Activated CD4-positive, alpha-beta memory T cell treated with anti-CD3 and anti-CD28 coated beads, Interleukin-2, amount 10 ng/mL, durations not matched to agents 7 days and 5 days (primary cell): ENCODE measurements around the gene IL5RA. TPM values are rescaled to one million over a fixed set of nuclear protein-coding genes. Genes with fewer than 3 reads are reported as not detected.

Experiments
- CTCF ChIA-PET: fragments of 350-600 bp; sonication (Branson Sonifier 250); formaldehyde crosslinking; loops from one replicate; lab custom pipeline; 2021; ENCODE audit warnings: antibody characterized with exemption, inconsistent platforms; lab: Charles Lee
- POLR2A ChIA-PET: fragments of 350-600 bp; sonication (Branson Sonifier 250); formaldehyde crosslinking; loops from one replicate; lab custom pipeline; 2021; ENCODE audit warnings: antibody characterized with exemption; lab: Charles Lee
- DNase-seq: peaks from one replicate; pipeline ENCODE4 v3.0.0-alpha.2; 2020
- H3K27ac Mint-ChIP-seq: one replicate; pipeline ENCODE4 v1.8.0; 2021; ENCODE audit warnings: mild to moderate bottlenecking, mixed read lengths
- H3K27me3 Mint-ChIP-seq: one replicate; pipeline ENCODE4 v1.8.0; 2021; ENCODE audit warnings: mixed read lengths
- H3K36me3 Mint-ChIP-seq: one replicate; pipeline ENCODE4 v1.8.0; 2021; ENCODE audit warnings: low read depth, mixed read lengths
- H3K4me1 Mint-ChIP-seq: one replicate; pipeline ENCODE4 v1.8.0; 2021; ENCODE audit warnings: mixed read lengths
- H3K4me3 Mint-ChIP-seq: one replicate; pipeline ENCODE4 v1.8.0; 2021; ENCODE audit warnings: mild to moderate bottlenecking, mixed read lengths
- H3K9me3 Mint-ChIP-seq: one replicate; pipeline ENCODE4 v1.8.0; 2021; ENCODE audit warnings: mixed read lengths
- total RNA-seq, 2 experiments: library from RNA; stranded (reverse); gene quantifications; one replicate each; pipeline ENCODE4 v1.2.3, GENCODE V29; 2021

IL5RA gene
- total RNA-seq, 2 experiments from 2014 or later: not detected

- CTCF ChIA-PET: no interaction called here
- Mint-ChIP-seq H3K27ac (no peak overlapping the region), H3K9me3 (no peaks in the 10 kb centered on the region), H3K27me3 (peaks cover 5% of the 10 kb centered on the region), H3K4me3 (no peak overlapping the region), H3K4me1 (peaks cover 9% of the 10 kb centered on the region), H3K36me3 (no peaks in the 10 kb centered on the region)
- DNase-seq: no peak
- POLR2A ChIA-PET: no interaction called here
These were observed 4.9 kb downstream of the IL5RA start for GRCh38 chr3:3105246-3105645.

- no peaks in the 10 kb centered on the region for H3K9me3 Mint-ChIP-seq
- peaks cover 5% of the 10 kb centered on the region for H3K27me3 Mint-ChIP-seq
- H3K4me3 Mint-ChIP-seq: no peak overlapping the region
- H3K27ac Mint-ChIP-seq: no peak overlapping the region
- ChIA-PET CTCF (no interaction called here), POLR2A (no interaction called here)
- no peak for DNase-seq
- H3K36me3 Mint-ChIP-seq: no peaks in the 10 kb centered on the region
- H3K4me1 Mint-ChIP-seq: no peaks in the 10 kb centered on the region
These were observed 7.4 kb downstream of the IL5RA start for GRCh38 chr3:3102751-3103150.

DNA sequence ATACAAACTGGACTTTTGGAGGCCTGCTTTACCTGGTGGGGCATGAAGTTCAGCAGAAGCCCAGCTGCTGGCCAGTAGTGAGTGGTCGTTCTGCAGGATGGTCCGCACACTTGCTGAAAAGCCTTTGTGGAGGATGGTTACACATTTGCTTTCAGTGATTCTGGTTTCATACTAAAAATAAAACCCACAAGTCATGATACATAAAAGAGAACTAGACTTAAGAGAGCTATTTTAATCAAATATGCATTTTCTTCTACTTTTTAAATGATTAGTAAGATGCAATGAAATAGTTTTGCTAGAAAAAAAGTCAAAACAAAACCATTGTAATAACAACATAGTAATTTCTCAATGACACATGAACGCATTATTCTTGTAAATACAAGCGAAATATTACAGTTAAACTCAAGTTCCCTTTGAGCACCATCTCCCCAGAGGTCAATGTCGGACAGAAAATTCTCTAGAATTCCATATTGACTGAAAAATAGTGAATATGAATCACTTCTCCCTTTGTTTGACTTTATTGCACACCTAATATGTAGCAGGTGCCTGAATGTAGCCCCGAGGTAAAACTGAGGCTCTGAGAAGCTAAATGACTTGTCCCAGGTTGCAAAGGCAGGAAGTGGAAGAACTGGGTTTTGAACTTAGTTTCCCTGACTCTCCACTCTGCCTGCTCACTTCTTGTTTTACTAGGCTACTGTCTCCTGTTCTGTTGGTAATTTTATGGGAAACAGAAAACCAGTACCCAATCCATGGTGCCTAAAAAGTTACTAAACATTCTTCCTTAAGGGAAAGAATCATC is 8.3 kb downstream of the IL5RA start:
- H3K4me3 Mint-ChIP-seq: no peak overlapping the region
- H3K36me3 Mint-ChIP-seq: no peaks in the 10 kb centered on the region
- ChIA-PET CTCF (no interaction called here), POLR2A (no interaction called here)
- no peaks in the 10 kb centered on the region for H3K4me1 Mint-ChIP-seq
- peaks cover 8% of the 10 kb centered on the region for H3K27me3 Mint-ChIP-seq
- H3K9me3 Mint-ChIP-seq: no peaks in the 10 kb centered on the region
- H3K27ac Mint-ChIP-seq: no peak overlapping the region
- no peak for DNase-seq

DNA sequence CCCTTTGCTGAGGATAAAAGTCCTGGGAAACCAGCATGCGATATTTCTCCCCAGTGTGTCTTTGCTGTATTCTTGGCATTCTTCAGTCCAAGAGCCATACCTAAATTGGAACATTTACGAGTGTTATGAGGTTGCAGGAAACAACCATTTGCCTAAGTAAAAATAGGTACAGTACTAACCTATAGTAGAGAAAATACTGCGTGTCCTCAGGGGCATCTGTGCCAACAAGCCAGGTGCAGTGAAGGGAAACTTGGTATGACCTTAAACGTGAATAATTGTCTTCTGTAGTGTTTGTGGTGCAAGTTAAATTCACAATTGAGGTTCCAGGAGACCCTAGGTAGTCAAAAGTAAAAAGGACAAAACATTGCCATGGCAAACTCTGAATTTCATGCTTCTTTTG is 12.2 kb downstream of the IL5RA start:
- H3K9me3 Mint-ChIP-seq: no peaks in the 10 kb centered on the region
- H3K4me3 Mint-ChIP-seq: no peak overlapping the region
- H3K27ac Mint-ChIP-seq: no peak overlapping the region
- DNase-seq: no peak
- H3K27me3 Mint-ChIP-seq: peaks cover 4% of the 10 kb centered on the region
- no peaks in the 10 kb centered on the region for H3K4me1 Mint-ChIP-seq
- no peaks in the 10 kb centered on the region for H3K36me3 Mint-ChIP-seq
- POLR2A ChIA-PET: no interaction called here
- CTCF ChIA-PET: no interaction called here

DNA sequence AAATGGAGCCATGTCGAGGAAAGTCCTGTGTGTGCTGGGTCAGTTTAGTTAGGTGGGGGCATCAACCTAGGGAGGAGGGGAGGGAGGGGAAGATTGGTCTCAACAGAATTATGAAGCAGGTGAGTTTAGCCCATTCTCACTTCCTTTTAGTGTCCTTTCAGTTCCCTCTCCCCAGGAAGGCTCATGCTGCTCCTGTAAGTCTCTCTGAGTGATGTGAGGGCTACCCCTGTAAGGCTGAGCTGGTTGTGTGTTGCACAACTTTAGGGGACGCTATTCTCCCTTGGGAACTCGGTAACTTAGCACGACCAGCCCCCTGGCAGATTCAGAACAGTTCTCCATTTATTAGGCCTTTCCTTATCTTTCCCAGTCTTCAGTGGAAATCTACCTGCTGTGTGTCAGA is 21.2 kb downstream of the IL5RA start:
- no peak for DNase-seq

DNA sequence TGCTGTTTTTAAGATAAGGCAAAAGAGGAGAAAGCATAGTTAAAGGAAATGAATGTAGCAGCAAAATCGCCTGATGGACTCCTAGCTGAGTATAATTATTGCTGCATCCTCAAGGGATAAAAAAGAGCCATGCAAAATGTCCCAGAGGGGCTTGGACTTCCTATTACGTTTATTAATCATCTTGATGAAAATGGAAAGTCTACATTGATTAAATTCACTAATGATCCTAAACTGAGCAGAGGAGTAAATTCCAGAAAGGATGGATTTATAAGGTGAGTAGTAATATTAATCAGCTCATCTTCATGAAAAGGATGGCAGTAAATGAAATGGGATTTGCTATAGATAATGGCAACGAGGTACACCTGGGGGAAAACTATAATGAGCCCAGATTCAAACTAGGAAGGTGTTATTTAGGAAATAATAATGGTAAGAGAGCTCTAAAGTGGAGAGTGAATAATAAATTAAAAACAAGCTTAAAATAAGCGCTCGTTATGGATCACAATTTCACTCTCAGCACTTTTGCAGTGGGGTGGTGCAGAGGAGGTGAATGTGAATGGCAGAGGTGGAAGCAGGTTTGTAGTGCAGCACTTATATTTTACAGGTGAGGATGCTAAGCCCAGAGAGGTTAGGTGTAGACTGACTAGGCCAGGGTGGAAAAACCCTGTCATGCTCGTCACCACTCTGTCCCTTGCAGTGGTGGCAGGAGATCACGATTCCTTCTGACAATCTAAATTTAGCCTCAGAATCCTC is 22.3 kb downstream of the IL5RA start:
- no peaks in the 10 kb centered on the region for H3K27me3 Mint-ChIP-seq
- H3K4me1 Mint-ChIP-seq: no peaks in the 10 kb centered on the region
- no peaks in the 10 kb centered on the region for H3K36me3 Mint-ChIP-seq
- H3K4me3 Mint-ChIP-seq: no peak overlapping the region
- ChIA-PET CTCF (no interaction called here), POLR2A (no interaction called here)
- no peak overlapping the region for H3K27ac Mint-ChIP-seq
- no peaks in the 10 kb centered on the region for H3K9me3 Mint-ChIP-seq
- no peak for DNase-seq

More for the DNA sequence above, 21.2 kb downstream of the IL5RA start:
- Mint-ChIP-seq H3K4me3 (no peak overlapping the region), H3K4me1 (no peaks in the 10 kb centered on the region), H3K27ac (no peak overlapping the region), H3K27me3 (no peaks in the 10 kb centered on the region), H3K9me3 (no peaks in the 10 kb centered on the region), H3K36me3 (no peaks in the 10 kb centered on the region)
- ChIA-PET POLR2A (no interaction called here), CTCF (no interaction called here)

- Mint-ChIP-seq H3K4me1 (no peaks in the 10 kb centered on the region), H3K4me3 (no peak overlapping the region), H3K27me3 (no peaks in the 10 kb centered on the region), H3K27ac (no peak overlapping the region), H3K36me3 (no peaks in the 10 kb centered on the region), H3K9me3 (no peaks in the 10 kb centered on the region)
- DNase-seq: no peak
- ChIA-PET POLR2A (no interaction called here), CTCF (no interaction called here)
These were observed 22.9 kb downstream of the IL5RA start for GRCh38 chr3:3087279-3087678.

DNA sequence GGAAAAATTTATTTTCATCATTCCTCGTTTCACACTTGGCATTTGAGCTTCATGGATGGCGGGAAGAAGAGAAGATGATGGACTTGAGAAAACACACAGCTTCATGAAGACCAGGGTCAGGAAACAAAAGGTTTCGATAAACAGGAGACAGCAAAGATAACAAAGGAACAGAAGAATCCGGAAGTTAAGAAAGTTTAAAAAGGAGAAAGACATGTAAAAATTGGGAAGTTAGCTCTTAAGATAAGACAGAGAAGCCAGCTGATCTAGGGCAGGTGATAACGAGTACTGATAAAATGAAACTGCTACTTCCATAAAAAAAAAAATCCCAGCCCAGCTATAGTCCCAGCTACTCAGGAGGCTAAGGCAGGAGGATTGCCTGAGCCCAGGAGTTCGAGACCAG is 23.9 kb downstream of the IL5RA start:
- ChIA-PET POLR2A (no interaction called here), CTCF (no interaction called here)
- no peaks in the 10 kb centered on the region for H3K27me3 Mint-ChIP-seq
- no peaks in the 10 kb centered on the region for H3K4me1 Mint-ChIP-seq
- H3K9me3 Mint-ChIP-seq: no peaks in the 10 kb centered on the region
- no peaks in the 10 kb centered on the region for H3K36me3 Mint-ChIP-seq
- DNase-seq: no peak
- H3K27ac Mint-ChIP-seq: no peak overlapping the region
- no peak overlapping the region for H3K4me3 Mint-ChIP-seq

GRCh38 chr3:3085782-3086181 is 24.4 kb downstream of the IL5RA start:
- ChIA-PET CTCF (no interaction called here), POLR2A (no interaction called here)
- no peaks in the 10 kb centered on the region for H3K4me1 Mint-ChIP-seq
- H3K9me3 Mint-ChIP-seq: no peaks in the 10 kb centered on the region
- DNase-seq: no peak
- no peak overlapping the region for H3K4me3 Mint-ChIP-seq
- no peaks in the 10 kb centered on the region for H3K36me3 Mint-ChIP-seq
- H3K27me3 Mint-ChIP-seq: no peaks in the 10 kb centered on the region
- H3K27ac Mint-ChIP-seq: no peak overlapping the region

DNA sequence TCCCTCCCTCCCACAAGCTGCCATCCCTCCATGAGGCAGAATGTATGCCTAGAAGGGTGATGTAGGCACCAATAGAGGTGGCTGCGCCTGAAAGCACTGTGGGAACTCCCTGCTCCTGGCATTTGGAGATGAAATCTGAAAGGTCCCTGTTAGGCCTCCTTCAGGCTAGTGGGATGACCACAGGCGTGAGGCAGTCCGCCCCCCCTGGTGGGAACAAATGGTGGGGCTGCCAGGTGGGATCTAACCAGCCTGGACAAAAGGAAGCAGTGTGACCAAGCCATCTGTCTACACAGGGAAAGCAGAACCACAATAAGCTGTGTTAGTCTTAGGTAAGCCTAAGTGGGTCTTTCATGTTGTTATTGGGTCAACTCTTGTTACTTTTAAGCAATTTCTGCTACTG is 25.3 kb downstream of the IL5RA start:
- H3K4me1 Mint-ChIP-seq: no peaks in the 10 kb centered on the region
- ChIA-PET POLR2A (no interaction called here), CTCF (no interaction called here)
- no peaks in the 10 kb centered on the region for H3K9me3 Mint-ChIP-seq
- no peaks in the 10 kb centered on the region for H3K36me3 Mint-ChIP-seq
- H3K4me3 Mint-ChIP-seq: no peak overlapping the region
- H3K27me3 Mint-ChIP-seq: no peaks in the 10 kb centered on the region
- no peak for DNase-seq
- H3K27ac Mint-ChIP-seq: no peak overlapping the region

DNA sequence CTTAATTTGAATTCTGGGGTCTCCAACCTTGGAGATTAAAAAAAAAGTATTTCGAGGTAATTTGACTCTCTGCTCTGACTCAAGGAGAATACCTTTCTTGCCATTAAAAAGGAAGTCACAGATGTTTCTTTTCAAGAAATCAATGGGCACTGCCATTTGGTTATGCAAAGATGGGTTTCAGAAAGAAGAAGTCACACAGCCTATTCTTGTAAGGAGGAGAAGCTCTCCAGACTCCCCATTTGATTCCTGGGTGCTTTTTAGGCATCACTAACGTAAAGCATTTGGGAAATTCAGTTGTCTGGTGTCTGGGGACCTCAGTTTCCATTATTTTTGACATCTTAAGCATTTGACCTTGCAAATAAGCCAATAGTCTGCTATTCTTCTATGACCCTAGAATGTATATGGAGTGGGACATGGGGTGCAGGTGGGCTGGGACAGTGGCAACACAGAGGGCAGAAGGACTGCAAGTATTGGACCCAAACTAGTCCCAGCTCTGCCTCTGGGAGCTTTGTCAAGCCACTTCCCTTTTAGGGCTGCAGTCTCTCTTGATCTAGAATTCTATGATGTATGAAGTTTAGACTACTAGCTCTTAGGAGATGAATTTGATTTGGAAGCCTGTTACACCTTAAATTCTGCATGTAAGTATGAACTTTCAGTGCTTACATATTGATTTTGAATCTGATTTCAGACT is 27.8 kb downstream of the IL5RA start:
- ChIA-PET CTCF (no interaction called here), POLR2A (no interaction called here)
- DNase-seq: no peak
- H3K9me3 Mint-ChIP-seq: no peaks in the 10 kb centered on the region
- H3K4me1 Mint-ChIP-seq: no peaks in the 10 kb centered on the region
- no peak overlapping the region for H3K4me3 Mint-ChIP-seq
- no peaks in the 10 kb centered on the region for H3K27me3 Mint-ChIP-seq
- no peak overlapping the region for H3K27ac Mint-ChIP-seq
- H3K36me3 Mint-ChIP-seq: no peaks in the 10 kb centered on the region

DNA sequence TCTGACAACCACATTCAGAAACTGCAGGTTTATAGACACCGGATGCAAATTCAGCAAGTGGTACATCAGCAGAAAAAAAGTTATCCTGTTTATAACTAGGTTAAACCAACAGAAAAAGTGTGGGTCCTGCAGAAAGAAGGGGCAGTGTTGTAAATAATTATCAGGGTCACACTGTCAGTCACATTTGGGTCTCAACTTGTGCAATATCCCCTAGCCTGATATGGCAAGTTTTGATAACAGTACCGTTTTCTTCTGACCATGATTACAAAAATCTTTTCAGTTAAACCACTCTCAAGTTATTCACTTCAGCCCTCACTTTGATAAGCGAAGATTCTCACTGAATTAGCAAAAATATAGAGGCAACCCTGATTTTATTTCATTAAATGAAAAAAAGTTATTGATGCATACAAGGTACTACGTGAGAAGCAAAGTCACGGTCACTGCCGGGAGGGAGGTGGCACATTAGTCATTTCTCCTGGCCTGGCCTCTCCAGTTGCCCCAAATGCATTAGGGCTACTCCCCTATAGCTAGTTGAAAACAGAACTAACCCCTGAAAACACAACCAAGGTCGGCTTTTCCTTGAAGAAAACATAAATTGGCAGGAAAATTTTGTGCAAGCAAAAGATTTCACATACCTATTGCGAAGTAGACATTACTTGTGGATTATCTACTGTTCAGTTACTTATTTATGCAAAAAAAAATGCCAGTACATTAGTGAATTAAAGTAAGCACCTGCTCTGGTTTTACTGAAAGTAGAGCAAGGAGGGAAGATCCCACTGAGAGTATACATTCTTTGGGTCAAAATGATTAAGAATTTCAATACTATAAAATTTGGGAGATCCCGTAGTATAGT is 28.6 kb downstream of the IL5RA start:
- Mint-ChIP-seq H3K27ac (no peak overlapping the region), H3K4me1 (no peaks in the 10 kb centered on the region), H3K27me3 (no peaks in the 10 kb centered on the region), H3K9me3 (no peaks in the 10 kb centered on the region), H3K36me3 (no peaks in the 10 kb centered on the region), H3K4me3 (no peak overlapping the region)
- ChIA-PET POLR2A (no interaction called here), CTCF (no interaction called here)
- DNase-seq: no peak

- Mint-ChIP-seq H3K4me3 (no peak overlapping the region), H3K4me1 (no peaks in the 10 kb centered on the region), H3K9me3 (no peaks in the 10 kb centered on the region), H3K36me3 (no peaks in the 10 kb centered on the region), H3K27ac (no peak overlapping the region), H3K27me3 (no peaks in the 10 kb centered on the region)
- no peak for DNase-seq
- POLR2A ChIA-PET: no interaction called here
- CTCF ChIA-PET: no interaction called here
These were observed 29.9 kb downstream of the IL5RA start for GRCh38 chr3:3080309-3080708.
